Astrocyte (in vitro differentiated cells and primary cell): Measurements from ENCODE around the gene IGF1R.

Source experiments
- CTCF ChIP-seq: IDR thresholded peaks from 2 replicates; pipeline ENCODE4 v1.5.1; 2011; ENCODE audit warnings: low read depth, mild to moderate bottlenecking, inconsistent platforms, low read length, moderate library complexity; ENCODE audit not compliant: insufficient read depth
- EZH2 ChIP-seq: IDR thresholded peaks from 2 replicates; pipeline ENCODE4 v1.6.1; 2012; ENCODE audit warnings: mild to moderate bottlenecking, low read length, inconsistent platforms; ENCODE audit not compliant: insufficient read depth

- no peak for TF ChIP-seq CTCF
- no peak for TF ChIP-seq EZH2
Measured at GRCh38 chr15:98651581-98652220, 3.4 kb downstream of the IGF1R start.
